HG02938 (cell line): ENCODE data around the gene CCM2.
"Not testable (repeated sequence)": the region's sequence is repeated elsewhere in the genome, so short reads cannot be mapped to it uniquely, and the experiment has no call there.

ENCODE experiments used
- ATAC-seq: cut with Tn5 transposase; IDR thresholded peaks from one replicate; pipeline ENCODE4 v1.9.1; 2021; ENCODE audit warnings: mild to moderate bottlenecking, moderate library complexity; ENCODE audit not compliant: unreplicated experiment

The CCM2 gene

DNA sequence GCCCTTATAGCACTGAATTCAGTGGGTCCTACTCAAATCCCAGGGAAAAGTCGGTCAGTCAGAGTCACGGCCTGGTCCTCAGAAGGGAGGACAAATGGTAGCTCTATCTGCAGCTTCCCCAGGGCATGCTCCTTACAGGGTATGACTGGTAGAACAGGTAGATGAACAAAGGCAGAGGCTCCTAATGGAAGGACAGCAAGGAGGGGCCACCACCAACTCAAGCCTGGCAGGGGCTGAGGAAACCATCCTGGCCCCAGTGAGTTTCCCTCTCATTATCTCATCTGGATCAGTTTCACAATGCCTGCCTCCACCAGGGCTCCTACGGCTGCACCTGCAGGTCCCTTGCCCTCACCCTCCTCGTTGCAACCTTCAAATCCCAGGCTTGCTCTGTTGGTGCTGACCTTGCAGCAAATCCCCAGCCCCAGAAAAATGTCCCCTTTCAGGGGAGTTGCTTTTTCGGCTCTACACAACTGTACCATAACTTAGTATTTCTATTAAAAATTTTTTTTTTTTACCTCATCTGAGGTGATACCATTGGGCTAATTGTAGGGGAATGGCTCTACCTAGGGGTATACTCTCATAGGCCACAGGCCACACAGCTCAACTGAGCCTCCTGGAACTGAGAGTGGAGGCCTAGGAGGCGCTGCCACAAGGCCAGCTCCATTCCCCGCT lies 18.8 kb upstream of the CCM2 start:
- peak; percentile 0 for ATAC-seq

DNA sequence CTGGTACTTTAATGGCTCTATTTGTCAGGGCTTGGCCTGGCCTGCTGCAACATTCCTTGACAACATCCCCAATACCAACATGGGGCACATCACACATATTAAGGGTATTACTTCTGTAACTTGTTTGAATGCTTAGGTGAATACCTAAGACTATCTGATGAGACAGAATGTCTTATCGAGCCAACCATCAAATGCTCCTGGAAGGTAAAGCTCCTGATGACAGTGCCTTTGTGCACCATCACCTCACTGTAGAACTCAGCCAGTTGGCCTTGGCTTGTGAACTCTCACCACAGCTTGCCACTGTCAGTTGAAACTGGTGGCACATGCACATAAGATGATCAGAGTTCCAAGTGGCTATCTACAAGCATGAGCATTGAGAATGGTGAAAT lies 17.5 kb upstream of the CCM2 start:
- ATAC-seq = no peak

DNA sequence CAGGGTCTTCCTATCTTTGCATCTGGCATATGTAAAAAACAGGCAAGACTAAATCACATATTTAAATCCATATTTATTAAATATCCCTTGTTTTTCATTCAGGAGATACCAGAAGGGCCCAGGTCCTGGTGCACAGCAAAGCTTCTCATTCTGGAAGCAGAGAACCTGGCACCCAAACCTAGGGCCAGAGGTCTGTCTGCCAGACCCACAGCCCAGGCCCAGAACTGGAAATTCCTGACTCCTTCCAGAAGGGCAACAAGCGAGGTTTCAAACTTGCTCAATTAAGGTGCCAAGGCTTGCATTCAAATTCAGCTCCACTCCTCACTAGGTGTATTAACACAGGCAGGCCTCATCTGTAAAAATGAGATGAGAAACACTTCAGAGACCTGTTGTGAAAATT lies 17.0 kb upstream of the CCM2 start:
- no peak for ATAC-seq

DNA sequence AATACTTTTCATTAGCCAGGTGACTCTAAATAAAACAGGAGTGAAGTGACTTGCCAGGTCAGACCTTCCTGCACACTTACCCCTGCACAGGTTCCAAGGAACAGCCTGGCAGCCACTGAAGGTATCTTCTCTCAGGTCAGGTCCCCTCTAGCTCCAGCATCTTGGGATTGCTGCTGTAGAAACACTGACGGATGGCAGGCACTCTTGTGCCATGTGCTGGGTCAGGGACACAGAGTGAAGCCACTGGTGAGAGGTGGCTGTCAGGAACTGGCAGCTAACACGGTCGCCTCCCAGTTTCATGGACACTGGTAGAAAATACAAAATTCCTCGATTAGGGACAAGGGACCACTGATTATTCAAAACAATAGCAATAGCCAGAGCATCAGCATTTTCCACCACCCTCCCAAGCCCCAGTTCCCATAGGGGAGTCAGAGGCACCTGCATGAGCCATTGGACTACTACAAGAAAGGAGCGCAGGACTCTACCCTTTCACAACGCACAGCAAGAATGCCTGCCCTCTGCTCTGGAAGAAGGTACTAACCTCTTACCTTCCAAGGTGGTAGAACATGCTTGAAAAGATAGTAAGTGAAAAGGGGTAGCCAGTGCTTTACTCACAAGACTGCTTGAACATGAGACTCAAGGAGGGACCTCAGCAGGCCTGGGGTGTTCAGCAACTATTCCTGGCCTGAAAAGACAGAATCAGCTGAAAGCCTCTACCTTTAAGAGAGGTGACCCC lies 16.1 kb upstream of the CCM2 start:
- ATAC-seq = no peak

DNA sequence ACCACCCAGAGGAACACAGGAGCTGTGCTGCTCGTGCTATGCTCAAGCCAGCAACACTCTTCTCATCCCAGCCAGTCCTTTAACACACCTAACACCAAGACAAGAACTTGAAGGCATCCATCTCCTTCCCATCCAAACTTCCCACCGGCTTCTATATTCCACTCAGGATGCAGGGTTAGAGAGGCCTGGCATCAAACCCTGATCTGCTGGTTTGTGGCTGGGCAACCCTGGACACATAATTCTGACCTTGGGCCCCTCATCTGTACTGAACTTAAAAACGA lies 15.6 kb upstream of the CCM2 start:
- no peak for ATAC-seq

DNA sequence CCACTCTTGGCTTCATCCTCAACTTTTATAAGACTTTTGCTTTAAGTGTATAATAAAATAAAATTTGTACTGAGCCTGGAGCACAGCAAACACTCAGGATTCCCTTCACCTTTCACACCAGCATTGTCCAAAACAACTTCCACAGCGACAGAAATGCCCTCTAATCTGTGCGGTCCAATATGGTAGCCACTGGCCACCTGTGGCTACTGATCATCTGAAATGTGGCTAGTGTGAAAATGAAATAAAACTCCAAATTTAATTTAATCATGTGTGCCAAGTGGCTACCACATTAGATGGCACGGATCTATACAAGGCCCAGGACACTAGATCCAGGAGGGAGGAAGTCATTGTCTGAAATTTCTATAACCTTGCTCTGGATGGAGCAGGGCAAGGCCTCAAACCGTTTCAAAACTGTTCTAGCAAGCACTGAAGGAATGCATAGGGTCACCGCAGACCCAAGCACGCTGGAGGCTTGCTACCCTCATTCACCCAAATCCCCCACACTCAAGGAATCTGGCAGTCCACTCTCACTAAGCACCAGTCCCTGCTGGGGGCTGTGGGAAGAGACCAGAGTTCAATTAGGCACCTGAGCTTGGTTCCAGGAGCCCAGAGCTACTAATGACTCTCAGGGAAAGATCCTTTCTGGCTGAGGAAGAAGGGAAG lies 14.8 kb upstream of the CCM2 start:
- no peak for ATAC-seq

DNA sequence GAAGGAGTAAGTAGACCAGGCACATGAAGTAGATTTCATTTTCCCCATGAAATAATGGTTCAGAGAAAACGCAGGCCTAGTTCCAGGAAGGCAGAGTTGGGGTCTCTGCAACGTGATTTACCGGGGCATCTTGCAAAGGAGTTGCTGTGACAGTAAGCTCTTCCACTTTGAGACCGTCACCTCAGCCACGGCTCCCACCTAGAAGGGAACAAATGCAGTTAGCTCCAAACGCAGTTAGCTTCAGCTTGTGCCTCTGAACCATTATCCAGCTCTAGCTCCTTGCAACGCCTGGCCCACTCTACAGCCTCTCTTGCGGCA lies 14.1 kb upstream of the CCM2 start:
- no peak for ATAC-seq

DNA sequence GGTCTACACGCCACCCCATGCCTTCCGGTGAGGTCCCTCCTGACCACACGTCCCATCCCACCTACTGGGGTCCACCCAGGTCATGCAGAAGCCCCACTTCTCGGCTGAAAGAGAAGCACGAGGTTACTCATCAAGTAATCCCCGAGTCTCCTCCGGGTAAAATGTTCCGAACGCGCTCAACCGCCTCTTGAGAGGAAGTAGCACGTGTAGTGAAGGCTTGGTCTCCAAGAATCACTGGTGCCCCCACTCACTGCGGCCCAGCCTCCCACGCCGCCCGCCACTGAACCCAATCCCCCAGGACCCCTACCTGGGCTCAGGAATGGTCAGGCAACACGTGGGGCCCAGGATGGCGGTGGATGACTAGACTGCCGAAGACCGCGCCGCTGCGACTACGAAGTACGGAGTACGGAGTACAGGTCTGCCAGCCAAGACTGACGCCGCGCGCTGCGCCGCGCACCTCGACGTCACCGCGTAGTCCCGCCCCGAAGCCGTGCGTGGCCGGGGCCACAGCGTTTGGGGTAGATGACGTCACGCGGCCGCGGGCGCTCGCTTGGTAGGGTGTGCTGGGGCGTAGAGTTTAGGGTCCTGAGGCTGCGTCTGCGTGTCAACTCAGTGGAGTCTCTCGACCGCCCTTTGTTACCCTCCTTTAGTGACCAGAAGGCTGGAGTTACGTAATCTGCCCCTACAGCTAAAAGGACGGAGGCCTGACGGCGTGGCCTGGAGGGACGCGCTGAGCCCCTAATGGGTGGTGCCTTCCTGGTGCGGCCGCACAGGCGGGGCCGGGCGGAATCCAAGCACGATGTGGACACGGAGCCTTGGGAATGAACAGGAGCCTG lies 13.6 kb upstream of the CCM2 start:
- ATAC-seq = peak; percentile 92

DNA sequence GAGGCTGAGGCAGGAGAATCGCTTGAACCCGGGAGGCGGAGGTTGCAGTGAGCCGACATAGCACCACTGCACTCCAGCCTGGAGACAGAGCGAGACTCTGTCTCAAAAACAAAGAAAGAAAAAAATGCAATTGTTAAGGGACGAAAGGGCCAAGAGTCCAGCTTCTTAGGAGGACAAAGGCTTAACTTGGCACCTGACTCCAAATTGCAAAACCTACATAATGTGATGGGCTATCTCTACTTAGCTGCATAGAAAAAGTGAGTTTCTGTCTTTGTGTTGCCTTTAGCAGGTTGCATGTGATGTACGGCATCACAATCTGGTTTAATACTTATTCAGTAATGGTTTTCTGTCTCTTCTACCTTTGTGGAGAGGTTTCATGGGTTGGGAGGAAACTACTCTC lies 12.5 kb upstream of the CCM2 start:
- ATAC-seq = no peak

DNA sequence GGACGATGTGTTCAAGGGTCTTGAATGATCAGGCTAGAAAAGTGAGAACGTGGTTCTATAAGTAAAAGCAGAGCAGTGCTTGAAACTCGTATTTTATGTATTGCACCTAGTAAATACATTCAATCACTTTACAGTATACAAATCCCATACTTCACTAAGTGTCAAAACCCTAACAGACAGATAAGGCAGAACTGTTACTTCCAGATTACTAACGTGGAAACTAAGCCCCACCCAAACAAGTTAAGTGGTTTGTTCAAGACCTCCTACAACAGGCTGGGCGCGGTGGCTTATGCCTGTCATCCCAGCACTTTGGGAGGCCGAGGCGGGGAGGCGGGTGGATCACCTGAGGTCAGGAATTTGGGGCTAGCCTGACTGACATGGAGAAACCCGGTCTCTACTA lies 12.0 kb upstream of the CCM2 start:
- ATAC-seq = no peak

DNA sequence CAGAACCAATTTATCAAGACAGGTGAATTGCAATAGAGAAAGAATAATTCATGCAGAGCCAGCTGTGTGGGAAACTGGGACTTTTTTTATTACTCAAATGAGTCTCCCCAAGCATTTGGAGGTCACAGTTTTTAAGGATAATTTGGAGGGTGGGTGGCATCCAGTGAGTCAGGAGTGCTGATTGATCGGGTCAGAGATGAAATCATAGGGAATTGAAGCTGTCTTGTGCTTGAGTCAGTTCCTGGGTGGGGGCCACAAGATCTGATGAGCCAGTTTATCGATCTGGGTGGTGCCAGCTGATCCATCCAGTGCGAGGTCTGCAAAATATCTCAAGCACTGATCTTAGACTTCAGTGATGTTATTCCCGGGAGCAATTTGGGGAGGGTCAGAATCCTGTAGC lies 11.3 kb upstream of the CCM2 start:
- ATAC-seq = no peak

DNA sequence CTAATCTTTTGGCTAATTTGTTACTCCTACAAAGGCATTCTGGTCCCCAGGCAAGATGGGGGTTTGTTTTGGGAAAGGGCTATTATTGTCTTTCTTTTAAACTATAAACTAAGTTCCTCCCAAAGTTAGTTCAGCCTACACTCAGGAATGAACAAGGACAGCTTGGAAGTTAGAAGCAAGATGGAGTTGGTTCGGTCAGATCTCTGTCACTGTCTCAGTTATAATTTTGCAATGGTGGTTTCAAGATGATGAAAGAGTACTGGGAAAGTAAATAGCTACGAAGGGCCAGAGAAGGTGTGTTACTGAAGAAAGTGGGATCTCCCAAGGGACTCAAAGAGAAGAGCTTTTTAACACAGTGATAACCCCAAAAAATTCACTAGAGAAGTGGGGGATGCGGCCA lies 10.9 kb upstream of the CCM2 start:
- no peak for ATAC-seq

DNA sequence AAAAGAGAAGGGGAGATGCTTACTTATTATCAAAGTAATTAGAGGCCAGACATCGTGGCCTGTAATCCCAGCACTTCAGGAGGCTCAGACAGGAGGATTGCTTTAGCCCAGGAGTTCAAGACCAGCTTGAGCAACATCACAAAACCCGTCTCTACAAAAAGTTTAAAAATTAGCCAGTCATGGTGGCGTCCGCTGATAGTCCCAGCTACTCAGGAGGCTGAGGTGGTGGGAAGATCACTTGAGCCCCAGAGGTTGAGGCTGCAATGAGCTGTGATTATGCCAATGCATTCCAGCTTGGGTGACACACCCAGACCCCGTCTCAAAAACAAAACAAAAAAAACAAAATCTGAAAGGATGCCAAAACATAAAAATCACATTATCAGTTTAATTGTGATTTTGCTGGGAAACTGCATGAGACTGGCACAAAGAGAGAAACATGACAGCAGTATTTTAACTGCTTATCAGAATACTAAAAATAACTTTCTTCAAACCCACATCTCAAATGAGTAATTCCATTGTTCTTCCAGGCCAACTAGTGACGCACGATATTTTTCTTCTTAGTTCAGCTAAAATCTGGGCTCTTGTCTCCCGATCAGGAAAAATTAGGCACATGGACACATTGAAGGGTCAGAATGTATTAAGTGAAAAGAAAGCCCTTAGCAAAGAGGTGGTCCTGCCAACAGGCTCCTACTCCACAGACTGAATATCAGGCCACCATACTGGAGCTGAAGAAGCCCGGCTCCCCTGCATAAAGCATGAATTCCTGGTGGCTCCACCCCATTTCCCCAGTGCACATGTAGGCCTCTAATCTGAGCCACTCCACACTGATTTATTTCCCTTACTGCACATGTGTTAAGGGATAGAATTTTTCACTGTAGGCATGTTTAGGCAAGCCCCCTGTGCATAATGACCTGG lies 9.6 kb upstream of the CCM2 start:
- no peak for ATAC-seq

DNA sequence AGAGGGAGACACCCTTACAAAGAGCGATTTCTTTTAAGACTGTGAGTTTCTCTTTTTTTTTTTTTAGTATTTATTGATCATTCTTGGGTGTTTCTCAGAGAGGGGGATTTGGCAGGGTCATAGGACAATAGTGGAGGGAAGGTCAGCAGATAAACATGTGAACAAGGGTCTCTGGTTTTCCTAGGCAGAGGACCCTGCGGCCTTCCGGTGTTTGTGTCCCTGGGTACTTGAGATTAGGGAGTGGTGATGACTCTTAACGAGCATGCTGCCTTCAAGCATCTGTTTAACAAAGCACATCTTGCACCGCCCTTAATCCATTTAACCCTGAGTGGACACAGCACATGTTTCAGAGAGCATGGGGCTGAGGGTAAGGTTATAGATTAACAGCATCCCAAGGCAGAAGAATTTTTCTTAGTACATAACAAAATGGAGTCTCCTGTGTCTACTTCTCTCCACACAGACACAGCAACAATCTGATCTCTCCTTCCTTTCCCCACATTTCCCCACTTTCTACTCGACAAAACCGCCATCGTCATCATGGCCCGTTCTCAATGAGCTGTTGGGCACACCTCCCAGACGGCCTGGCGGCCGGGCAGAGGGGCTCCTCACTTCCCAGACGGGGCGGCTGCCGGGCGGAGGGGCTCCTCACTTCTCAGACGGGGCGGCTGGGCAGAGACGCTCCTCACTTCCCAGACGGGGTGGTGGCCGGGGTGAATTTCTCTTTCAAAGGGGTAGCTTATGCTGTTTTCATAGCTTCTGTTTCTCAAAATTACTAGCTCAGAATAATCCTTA lies 7.8 kb upstream of the CCM2 start:
- ATAC-seq = not testable (repeated sequence)

DNA sequence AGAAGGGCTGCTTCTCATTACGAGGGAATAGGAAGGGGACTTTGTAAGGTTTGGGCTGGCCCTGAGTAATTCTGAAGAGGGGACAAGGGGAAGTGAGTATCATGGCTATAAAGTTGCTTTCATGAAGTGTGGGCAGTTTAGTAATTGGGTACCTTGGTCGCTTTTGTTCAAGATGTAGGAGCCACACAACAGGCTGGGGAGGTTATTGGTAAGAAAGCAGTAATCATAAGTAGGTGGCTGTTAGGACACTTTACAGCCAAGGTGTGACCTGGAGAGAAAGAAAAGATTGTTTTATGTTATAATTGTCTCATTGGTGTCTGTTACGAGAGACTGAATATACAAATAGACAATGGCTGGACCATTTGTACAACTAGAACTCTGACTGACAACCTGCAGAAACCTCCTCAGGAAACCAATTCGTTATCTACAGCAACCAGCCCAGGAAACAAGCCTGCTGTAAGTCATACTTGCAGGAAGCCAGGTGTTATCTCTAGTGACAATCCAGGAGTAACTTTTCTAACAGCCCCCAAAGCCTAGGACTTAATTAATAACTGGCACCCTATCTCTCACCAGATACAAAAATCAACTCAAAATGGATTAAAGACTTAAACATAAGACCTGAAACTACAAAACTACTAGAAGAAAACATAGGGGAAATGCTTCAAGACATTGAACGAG lies 5.0 kb upstream of the CCM2 start:
- ATAC-seq = no peak

DNA sequence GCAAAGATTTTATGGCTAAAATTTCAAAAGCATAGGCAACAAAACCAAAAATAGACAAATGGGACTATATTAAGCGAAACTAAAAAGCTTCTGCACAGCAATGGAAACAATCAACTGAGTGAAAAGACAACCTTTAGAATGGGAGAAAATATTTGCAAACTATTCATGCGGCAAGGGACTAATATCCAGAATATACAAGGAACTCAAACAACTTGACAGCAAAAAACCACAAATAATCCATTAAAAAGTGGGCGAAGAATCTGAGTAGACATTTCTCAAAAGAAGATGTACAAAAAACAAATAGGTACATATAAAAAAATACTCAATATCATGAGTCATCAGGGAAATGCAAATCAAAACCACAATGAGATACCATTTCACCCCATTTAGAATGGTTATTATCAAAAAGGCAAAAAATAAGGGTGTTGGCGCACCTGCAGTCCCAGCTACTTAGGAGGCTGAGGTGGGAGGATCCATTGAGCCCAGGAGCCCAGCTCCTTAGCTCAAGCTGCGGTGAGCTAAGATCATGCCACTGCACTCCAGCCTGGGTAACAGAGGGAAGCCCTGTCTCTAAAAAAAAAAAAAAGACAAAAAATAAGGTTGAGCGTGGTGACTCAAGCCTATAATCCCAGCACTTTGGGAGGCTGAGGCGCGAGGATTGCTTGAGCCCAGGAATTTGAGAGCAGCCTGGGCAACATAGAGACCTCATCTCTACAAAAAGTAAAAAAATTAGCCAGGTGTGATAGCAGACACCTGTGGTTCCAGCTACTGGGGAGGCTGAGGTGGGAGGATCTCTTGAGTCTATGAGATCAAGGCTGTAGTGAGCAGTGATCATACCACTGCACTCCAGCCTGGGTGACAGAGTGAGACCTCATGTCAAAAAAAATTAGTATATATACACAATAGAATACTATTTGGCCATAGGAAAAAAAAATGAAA lies 4.2 kb upstream of the CCM2 start:
- no peak for ATAC-seq

DNA sequence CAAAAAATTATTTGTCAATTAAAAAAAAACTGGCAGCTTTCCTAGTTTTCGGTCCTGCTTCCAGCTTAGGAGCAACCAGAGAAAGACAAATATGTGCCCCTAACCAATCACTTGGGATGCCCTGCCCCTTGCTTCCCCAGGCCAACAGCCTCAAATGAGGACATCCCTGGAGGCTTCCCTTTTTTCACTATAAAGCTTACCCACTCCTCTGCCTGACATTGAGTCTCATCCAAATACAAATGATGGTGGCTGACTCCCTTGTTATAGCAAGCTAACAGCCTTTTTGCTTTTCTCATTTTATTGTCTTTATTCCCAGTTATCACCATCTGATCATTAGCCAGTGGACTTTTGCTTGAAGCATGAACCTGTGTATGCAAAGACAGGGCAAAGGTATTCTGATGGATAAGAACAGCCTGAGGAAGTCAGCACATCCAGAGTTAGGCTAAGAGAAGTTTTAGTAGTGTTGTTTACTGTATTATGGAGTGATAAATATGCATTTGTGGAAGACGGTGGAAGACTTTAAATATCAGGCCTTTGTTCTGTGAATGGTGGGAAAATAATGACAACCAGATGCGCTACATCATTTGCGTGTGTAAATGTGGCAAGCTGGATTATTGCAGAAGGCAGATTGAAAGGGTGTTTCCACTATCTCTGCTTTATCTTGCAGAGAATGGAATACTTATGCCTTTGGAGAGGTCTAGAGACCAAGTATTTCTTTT lies 1.7 kb upstream of the CCM2 start:
- ATAC-seq = no peak
